Head of caudate nucleus (tissue), 42 donors: ENCODE measurements around the gene SMARCD3.

Experiments
- DNase-seq, 42 donors: peaks; one replicate each; pipeline versions ENCODE4 v3.0.0 to v3.0.0-alpha.2; 2020 to 2021; ENCODE audit warnings: mixed read lengths in 7 of 42
- intact Hi-C: fragments of 100-400 bp; cut with DNase I; formaldehyde crosslinking; loops from one replicate; pipeline ENCODE4 v1.15.0; 2022

The SMARCD3 gene

DNA sequence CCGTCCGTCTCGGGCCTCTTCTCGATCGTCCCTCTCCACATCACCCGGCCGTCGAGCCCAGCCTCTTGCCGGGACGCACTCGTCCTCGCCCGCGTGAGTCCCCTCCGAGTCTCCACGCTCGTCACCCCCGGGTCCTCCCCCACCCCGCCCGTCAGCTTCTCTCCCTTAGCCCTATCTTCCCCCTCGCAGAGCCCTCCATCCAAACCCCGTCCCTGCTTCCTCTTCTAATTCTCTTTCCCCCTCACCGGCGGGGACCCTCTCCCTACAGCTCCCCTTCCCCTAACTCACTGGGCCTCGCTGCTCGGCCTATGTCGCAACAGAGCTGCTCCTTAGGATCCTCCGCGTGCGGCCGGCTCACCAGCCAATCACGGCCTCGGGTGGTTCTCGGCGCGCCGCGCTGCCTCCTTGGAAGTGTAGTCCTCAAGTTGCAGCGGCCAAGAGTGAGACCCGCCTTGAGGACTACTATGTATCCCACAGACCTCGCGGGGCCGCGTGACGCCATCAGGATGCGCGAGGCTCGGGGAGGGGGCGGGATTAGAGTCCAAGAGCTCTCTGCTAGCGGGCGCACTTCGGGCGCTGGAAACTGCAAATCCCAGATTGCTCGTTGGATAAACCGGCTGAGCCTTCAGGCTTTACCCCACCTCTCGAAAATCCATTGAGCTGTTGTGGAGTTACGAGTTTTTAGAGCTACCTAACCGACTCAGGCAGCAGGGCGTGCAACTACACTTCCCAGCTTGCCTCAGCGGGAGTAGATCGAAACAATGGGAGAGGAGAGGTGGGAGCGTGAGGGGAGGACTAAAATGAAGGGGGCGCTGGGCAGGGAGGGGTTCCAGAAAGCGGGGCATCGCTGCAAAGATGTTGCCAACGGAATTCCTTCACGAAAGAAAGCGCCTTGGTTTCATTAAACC lies 21.4 kb downstream of the SMARCD3 start, which contains the start of gene ABCF2:
ABCF2 (minus strand) TSS at position 331 of the 908 bp plus-strand sequence. CDS start 747 bp downstream, outside the sequence.
- peak; percentile 97 to 100 (median 99) for DNase-seq
- intact Hi-C loops: loop anchor here (5.0 kb wide), 1 partner anchor 110 kb away; no protein-coding TSS in a partner anchor

DNA sequence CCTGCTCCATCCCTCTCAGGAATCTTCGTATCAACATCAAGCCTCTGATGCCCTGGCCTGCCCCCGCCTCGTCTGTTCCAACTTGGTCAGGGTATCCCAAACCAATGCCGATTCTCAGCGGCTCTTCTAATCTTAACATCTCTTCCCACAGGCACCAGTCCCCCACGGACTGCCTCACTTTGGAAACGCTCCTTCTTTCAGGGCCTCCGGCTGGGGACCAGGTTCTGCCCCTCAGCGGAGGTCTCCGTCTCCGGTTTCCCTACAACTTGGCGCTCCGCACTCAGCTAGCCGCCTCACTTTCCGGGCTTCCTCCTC lies 22.0 kb downstream of the SMARCD3 start:
- intact Hi-C loops: loop anchor here (5.0 kb wide), 1 partner anchor 109 kb away; no protein-coding TSS in a partner anchor
- DNase-seq: peak in 1 of 42 donors; percentile 13

DNA sequence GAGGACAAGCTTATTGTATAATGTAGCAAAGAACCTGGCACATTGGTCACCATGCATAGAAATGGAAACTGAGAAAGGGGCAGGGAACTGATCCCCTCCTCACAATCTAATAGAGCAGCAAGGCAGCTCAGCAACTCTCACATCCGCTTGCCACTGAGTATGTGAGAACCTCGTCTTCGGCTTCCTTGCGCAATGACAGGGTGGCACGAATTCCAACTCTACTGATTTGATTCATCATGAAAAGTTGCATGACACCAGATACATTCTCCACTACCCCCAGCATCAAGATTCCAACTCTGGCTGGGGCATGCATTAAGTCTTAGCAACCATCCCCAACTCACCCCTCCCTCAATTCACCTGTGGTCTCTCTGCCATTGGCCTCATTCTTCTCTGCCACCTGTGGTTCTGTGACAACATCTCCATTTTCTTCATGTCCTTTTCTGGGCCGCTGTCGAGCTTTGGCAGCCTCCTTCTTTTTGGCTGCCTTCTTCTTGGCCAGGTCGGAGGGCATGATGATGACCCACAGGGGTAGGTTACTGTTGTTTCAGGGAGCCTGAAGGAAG lies 22.5 kb downstream of the SMARCD3 start:
- intact Hi-C loops: loop anchor here (5.0 kb wide), 1 partner anchor 109 kb away; no protein-coding TSS in a partner anchor
- DNase-seq: no peak

DNA sequence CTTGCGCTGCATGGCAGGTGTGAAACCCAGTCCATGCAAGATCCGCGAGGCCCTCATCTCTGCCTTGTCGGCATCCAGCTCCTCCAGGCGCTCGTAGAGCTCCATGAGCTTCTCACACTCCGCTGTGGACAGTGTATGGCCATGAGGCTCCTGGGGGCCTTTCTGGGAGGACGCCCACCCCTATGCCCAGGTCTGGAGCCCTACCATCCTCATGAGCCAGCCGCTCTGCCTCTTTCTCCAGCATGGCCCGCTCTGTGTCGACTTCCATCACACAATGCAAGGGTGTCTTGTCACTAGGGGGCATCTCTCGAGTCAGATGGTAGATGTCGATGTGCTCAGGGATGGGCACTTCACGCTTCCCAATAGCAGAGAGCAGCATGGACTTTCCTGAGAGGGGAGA lies 24.8 kb downstream of the SMARCD3 start:
- intact Hi-C loops: no loop called here
- no peak for DNase-seq

DNA sequence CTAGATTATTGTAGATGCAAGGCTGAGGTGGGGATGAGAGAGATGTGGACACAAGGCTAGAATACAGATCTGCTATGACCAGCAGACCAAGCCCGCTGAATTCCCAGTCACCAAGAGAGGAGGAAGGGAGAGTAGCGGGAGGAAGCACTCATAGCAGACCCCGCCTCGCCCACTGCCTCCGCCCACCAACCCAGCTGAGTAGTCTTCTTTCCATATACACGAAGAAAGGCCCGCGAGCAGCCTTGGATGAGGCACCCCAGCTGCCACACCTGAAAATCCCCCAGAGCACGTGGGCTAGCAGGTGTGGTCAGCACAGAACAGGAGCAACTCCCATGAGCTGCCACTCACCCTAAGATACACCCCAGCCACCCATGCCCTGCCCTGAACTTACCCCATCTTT lies 30.3 kb downstream of the SMARCD3 start:
- no peak for DNase-seq
- intact Hi-C loops: no loop called here

DNA sequence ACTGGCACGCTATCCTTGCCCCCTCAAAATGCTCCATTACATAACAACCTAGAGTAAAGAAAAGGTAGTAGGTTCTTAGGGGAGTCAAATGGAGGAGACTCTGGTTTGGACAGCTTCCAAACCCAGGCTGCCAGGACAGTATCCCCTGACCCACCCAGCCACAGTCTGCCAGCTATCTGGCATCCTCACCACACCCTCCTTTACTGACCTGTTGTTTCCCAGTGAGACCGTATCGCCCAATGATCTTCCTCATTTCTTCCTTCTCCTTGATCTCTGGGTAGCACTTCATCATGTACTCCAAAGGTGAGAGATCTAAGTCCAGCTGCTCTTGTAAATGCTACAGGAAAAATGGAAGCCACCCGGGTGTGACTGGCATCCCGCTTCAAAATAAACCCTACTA lies 33.1 kb downstream of the SMARCD3 start:
- no peak for DNase-seq
- intact Hi-C loops: no loop called here

DNA sequence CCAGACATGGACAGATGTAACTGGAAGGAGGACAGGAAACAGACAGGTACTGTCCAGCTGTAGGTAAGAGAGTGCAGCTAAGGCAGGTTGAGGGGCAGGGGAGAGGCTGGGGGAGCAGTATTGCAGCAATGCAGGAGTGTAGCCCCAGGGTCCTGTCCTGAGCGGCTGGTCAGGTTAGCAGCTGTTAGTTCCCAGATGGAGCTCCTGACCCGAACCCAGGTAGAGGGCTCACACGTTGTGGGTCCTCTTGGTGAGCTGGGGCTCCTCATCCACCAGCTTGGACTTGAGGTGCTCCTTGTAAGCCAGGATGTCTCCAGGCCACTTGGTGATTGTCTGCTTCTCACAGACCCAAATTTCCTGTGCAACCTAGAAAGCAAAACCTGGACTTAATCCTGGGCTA lies 34.7 kb downstream of the SMARCD3 start:
- intact Hi-C loops: no loop called here
- no peak for DNase-seq

DNA sequence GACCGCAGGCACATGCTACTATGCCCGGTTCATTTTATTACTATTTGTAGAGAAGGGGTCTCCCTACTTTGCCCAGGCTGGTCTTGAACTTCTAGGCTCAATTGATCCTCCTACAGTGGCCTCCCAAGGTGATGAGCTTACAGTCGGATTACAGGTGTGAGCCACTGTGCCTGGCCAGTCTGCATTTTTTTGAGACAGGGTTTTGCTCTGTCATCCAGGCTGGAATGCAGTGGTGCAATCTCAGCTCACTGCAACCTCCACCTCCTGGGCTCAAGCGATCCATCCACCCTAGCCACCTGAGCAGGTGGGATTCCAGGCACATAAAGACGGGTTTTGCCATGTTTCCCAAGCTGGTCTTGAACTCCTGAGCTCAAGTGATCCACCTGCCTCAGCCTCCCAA lies 35.9 kb downstream of the SMARCD3 start:
- no peak for DNase-seq
- intact Hi-C loops: no loop called here

DNA sequence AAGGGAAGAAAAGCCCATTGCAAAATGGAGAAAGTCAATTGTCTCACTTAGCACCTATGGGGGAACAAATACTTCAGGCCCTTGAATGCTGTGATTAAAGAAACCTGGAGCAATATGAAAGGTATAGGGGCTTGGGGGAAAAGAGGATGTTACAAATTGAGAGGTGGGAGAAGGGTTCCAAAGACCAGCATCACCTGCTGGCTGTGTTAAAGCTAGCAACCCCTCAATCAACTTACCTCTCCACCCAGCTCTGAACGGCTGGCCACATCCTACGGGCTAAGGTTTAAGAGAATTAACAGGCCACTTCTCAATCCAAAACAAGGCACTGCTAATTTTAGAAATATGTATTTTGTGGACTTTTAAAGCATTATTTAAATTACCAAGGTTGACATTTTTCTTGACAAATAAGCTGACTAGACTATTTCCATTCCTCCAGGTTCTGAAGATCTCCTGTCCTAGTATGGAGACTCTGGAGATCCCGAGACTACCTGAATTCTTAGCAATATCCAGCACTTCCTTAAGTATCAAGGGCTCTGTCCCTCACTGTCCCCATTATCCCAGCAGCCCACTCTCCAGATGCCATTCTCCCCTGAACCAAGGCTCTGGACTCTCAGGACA lies 37.2 kb downstream of the SMARCD3 start:
- intact Hi-C loops: no loop called here
- DNase-seq: no peak

DNA sequence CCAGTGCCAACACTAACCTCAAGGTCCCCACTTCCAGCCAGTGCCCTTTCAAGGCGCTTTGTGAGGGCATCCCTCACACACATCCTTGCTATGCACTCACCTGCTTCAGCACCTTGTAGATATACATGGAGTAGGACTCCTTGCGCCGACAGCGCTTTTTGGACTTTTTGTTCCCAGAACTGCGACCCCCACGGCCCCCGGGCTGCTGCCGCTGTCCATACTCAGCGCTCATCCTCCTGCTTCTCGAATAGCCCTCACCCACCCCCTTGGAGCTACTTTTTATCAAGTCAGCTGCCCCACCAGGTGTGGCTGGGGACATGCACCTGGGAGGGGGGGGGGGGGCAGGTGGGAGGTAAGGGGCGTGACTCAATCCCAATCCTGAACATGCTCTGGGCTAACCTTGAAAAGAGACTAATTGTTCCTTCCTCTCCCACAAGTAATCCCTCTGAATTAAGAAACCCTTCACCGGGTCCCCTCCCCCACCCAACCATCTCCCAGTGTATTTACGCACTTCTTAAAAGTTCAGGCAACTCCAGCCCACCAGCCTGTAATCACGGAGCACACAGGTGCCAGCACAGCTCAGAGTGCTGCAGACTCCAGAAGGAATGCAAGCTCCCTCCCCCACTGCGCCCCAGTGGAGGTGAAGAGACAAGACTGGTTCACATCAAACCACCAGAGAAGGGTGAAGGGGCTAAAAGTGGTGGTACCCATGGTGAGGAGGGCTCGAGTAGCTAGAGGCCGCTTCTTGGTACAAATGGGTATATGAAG lies 38.2 kb downstream of the SMARCD3 start, which contains the start of gene H2BK1:
H2BK1 (minus strand) TSS at position 402 of the 768 bp plus-strand sequence; CDS start at position 232, 170 bp downstream.
- intact Hi-C loops: no loop called here
- DNase-seq: peak in 1 of 42 donors; percentile 22

DNA sequence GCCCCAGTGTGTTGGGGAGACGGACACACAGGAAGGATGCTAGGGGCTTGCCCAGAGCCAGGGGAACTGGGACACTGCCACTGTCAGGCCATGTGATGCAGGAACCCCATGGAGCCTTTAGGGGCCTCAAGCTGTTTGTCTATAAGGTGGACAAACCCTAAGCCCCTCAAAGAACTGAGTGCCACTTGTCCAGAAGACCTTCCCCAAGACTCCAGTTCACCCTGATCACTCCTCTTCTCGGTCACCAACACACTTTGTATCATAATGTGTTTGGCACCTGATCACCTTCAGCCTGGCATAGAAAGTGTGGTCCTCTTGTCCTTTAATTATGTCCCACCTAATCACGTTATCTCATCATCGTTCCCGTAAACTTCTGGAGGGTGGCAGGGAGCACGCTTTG lies 38.9 kb downstream of the SMARCD3 start:
- intact Hi-C loops: no loop called here
- DNase-seq: no peak

DNA sequence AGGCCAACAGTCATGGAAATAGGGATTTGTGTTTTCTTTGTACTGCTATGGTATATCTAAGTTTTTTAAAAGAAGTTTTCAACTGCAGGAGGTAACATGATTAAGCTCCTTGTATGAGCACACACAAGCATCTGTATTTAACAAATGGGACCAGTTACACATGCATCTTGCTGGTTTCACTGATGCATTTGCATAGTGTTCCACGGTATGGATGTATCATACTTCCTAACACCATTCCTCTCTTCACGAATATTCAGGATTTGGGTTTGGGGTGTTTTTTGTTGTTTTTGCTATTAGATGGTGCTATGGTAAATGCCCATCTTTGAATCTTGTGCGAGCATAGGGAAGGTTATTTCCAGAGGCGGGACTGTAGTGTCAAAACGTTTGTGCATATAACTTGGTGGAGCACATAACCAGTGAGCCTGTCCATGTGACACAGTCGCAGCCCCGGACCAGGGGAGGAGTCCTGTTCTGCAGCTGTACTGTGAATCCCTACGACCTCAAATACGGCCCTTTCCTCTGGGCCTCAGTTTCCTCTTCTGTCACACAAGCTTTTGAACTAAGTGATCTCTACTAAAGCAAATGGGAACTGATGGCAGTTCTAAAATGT lies 40.1 kb downstream of the SMARCD3 start:
- no peak for DNase-seq

DNA sequence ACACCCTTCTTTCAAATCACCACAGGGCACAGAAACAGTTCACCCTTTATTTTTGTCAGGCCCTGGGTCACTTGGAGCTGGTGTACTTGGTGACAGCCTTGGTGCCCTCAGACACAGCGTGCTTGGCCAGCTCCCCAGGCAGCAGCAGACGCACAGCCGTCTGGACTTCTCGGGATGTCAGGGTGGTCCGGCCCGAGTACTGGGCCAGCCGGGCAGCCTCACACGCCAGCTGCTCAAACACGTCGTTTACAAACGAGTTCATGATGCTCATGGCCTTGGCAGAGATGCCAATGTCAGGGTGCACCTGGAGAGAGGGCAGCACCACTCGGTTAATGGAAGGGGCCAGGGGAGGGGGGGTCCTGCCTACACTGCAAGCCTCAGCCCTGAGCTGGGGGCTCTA lies 40.7 kb downstream of the SMARCD3 start:
- DNase-seq: no peak

More for the DNA sequence above, 40.1 kb downstream of the SMARCD3 start:
- intact Hi-C loops: no loop called here

DNA sequence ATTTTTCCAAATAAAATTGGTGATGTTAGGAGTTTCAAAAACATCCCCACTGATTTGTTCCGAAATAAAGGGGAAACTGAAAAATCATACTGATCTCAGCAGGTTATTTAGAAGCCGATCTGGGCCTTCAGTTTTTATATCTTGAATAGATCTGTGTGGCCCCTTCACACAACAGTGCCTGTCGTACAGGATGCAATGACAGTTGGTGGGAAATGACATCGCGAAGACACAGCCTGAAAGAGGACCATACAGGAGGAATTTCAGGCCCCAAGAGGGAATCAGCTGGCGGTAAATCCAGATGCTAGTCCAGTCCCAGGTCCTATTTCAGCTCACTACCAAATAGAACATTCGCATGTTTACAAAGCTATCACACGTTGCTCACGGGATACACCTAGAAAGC lies 41.2 kb downstream of the SMARCD3 start:
- no peak for DNase-seq
- intact Hi-C loops: no loop called here

More for the DNA sequence above, 40.7 kb downstream of the SMARCD3 start:
- intact Hi-C loops: no loop called here

DNA sequence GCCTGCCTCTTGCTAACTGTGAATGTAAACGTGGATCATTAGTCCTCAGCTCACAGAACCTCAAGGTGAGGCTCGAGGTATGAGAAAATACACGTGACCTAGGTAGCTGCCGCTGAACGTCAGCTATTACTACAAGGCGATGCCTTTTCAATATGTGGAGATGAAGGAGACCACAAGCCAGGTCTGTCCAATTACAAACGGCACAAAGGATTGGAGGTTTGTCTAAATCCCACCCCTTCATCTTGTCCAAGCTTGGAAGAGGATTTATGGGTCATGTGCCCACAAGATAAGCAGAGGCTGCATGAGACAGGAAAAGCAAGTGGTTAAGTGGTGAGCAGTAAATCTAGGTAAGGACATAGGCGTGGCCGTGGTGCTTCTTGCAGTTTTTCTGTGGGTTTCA lies 41.6 kb downstream of the SMARCD3 start:
- intact Hi-C loops: no loop called here
- DNase-seq: no peak

DNA sequence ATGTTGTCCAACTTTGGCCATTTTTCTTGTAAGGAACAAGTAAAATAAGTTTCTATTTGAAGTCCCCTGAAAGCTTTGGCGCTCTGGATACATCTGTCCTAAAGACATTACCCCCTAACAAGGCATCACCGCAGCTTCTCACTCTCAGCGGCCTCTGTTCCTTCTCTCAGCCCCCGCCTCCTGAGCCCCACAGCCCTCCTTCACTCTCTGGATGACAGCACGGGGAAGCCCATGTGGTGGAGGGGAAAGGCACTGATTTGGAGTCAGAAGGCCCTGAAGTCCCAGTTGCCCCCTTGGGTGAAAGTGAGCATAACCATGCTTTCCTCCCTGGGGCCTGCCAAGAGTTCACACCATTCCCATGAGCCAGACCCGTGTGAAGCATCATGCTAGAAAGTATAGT lies 42.8 kb downstream of the SMARCD3 start:
- DNase-seq: no peak
- intact Hi-C loops: no loop called here

DNA sequence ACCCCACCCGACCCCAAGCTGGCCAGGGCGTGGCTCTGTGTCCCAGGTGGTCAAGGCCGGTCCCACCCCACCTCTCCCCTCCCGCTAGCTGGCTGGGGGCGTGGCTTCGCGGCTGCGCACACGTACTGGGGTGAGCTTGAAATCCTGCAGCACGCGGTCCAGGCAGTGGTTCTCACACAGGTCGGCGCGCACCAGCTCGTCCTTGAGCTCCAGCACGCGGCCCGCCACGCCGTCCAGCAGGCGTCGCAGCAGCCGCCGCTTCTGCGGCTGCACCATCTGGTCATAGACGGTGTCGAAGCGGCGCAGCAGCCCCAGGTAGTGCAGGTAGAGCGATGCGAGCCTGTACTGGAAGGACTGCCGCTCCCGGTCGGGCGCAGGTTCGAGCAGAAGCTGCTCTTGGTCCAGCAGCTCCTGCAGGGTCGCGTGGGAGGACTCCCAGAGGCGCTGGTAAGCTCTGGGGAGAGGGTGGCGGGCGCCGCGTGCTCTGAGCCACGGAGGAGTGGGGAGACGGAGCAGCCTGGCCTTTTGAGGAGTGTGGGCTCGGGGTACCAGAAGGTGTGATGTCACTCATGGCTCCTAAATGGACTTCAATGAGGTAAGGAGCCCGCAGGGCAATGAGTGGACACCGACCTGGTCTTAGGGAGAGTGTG lies 44.0 kb downstream of the SMARCD3 start:
- intact Hi-C loops: no loop called here
- DNase-seq: no peak

DNA sequence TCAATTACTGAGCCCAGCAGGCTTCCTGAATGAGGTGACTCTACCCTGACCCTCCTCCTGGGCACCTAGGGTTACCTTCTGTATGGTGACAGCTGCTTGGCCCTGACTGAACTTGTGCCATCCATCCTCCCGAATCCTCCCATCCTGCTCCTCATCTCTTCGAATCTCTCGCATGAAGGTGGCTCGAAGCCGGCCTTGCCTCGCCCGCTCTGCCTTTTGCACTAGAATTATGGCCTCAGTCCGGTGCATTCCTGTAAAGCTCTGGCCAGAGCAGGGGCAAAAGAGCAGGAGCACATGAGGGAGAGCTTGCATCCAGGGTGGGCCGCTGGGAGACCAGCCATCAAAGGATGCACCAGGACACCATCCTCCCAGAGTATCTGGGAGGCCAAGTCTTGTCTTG lies 45.7 kb downstream of the SMARCD3 start:
- intact Hi-C loops: no loop called here
- no peak for DNase-seq
